Posterior cingulate gyrus (tissue), 11 donors: Measurements from ENCODE around the gene SULT1E1.
"Not testable (repeated sequence)": the region's sequence is repeated elsewhere in the genome, so short reads cannot be mapped to it uniquely, and the experiment has no call there.

ENCODE experiments used
- DNase-seq, 10 donors: peaks; one replicate each; pipeline versions ENCODE4 v3.0.0 to v3.0.0-alpha.2; 2020 to 2021; ENCODE audit warnings: mixed read lengths in 3 of 10
- intact Hi-C: fragments of 100-400 bp; cut with DNase I; formaldehyde crosslinking; loops from one replicate; pipeline ENCODE4 v1.15.1; 2023

The SULT1E1 gene

GRCh38 chr4:69848028-69848427, 11.9 kb downstream of the SULT1E1 start:
- no peak for DNase-seq
- intact Hi-C loops = no loop called here

DNA sequence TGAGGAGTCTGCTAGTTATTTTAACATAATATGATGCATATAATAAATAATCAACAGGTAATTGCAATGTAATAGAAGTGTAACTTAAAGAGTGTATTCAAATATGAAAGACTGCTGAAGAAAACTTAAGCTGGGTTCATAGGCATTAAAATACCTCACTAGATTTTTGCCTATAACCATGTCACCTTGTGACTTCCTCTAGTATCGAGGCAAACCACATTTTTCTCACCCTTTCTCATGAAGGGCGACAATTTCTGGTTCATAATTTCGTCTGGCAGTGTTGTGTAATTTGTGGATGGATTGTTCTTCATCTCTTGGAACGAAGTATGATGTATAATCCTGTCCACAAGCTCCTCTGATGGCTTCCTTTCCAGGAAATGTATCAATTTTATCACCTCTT, 16.0 kb downstream of the SULT1E1 start:
- no peak for DNase-seq
- intact Hi-C loops = no loop called here

- no peak for DNase-seq
- intact Hi-C loops = no loop called here
These were observed 16.6 kb downstream of the SULT1E1 start for GRCh38 chr4:69843301-69843700.

- intact Hi-C loops = no loop called here
- no peak for DNase-seq
These were observed 21.0 kb downstream of the SULT1E1 start for GRCh38 chr4:69838977-69839376.

- intact Hi-C loops = no loop called here
- no peak for DNase-seq
These were observed 23.7 kb downstream of the SULT1E1 start for GRCh38 chr4:69836287-69836686.

- intact Hi-C loops = no loop called here
- DNase-seq = no peak
These were observed 24.2 kb downstream of the SULT1E1 start for GRCh38 chr4:69835766-69836165.

GRCh38 chr4:69833251-69833650, 26.7 kb downstream of the SULT1E1 start:
- DNase-seq = no peak
- intact Hi-C loops = no loop called here

DNA sequence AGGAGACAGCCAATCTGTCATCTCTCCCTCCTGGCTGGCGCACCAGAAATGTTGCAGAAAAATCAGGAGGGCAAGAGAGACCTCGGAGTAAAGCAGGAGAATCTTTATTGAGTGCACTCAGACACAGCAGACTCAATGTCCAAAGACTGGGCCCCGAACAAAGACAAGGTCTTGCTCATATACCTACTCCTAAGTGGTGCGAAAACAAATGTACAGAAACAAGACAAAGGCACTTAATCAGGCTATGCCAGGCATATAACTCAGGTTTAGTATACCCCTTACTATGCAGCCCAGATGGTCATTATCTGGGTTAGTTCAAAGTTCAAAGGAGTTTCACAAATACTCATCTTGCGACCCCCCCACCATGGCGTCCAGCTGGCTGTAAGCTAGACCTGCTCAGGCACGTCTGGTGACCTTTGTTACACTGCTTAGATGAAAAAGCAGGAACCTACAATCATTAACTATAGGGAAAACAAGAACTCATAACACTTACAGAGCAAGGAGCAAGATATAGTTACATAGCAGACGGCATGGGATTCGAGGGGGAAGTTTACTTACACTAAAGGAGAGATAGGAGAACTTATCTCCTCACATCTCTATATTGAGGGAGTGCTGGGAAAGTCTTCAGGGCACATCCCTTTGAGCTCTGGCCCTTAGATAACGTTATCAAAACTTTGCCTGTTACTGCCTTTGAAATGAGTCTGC, 27.5 kb downstream of the SULT1E1 start:
- DNase-seq = peak in 1 of 10 donors; percentile 35
- intact Hi-C loops = no loop called here

DNA sequence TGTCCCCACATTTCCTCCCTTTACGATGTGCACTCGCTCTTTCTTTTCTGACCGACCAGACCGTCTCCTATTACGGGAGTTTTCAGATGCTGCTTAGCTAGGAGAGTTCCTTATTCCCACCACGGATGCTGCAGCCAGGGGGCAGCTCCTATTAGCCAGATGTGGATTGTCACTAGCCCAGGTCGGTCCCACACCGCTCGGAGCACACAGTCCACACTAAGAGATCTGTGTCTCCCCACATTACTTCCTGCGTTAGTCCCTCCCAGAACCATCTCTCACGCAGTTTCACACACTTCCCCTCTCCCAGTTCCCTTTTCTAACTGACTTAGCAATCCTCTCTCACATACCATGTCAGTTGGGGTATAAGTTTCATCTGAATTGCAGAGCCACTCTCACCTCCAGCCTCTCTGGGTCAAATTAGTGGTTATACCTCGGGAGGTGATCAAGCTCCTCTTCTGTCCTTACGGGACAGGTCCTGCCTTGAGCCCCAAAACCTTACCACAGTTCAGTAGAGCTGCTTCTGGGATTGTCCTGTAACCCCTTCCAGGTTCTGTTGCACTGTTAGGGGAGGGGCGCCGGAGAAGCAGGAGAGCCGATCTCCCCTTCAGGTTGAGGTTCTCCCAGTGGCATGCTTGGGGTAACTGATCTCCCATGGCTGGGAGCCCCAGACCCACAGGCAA, 28.2 kb downstream of the SULT1E1 start:
- DNase-seq = peak in 3 of 10 donors; percentile 8 to 61 (median 51)
- intact Hi-C loops = no loop called here

DNA sequence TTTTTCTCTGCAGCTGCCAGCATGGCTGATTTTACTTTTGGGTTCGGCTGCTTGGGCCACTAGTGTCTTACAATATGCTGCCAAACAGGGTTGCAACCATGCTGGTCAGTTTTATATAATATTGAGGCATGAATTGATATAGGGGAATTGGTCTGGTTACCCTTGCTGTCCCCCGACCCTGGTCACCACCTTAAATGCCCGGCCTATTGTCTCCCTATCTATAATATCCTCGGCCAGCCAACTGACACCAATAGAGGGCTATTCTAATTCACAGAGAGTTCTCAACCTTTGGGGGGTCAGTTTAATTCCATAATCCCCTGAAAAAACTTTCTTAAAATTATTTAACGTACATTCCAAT, 28.7 kb downstream of the SULT1E1 start:
- DNase-seq = no peak
- intact Hi-C loops = no loop called here

- intact Hi-C loops = no loop called here
- peak in 1 of 10 donors; percentile 44 for DNase-seq
These were observed 29.2 kb downstream of the SULT1E1 start for GRCh38 chr4:69830560-69831269.

DNA sequence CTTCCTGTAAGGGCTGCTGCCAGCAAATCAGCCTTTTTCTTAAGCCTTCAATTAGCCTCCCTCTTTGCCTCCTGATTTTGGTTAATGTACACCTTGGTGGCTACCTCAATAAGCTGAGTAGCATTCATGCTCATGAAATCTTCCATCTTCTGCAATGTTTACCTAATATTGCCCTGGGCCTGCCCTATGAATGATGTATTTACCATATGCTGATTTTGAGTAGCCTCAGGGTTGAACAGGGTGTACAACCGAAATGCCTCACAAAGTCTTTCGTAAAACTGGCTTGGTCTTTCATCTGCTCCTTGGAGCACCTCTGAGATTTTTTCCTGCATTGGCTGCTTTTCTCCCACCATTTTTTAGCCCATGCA, 29.8 kb downstream of the SULT1E1 start:
- DNase-seq = no peak
- intact Hi-C loops = no loop called here

DNA sequence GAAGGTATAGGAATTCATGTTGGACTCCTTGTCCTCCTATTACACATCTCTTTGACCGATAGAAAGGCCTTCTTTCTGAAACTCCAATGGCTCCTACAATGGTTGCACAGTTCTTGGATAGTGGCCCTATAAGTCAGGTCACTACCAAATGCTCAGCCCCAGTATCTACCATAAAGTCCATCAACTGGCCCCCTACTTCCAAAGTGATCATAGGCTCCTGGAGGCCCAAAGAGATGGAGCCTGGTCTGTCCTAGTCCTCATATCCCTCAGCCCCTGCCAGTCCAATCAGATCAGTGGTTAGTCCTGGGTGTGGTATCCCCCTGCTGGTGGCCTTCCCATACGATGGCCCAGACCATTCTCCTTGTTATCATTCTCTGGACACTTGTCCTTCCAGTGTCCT, 30.3 kb downstream of the SULT1E1 start:
- intact Hi-C loops = no loop called here
- no peak for DNase-seq

- intact Hi-C loops = no loop called here
- DNase-seq = no peak
These were observed 31.1 kb downstream of the SULT1E1 start for GRCh38 chr4:69828828-69829227.

GRCh38 chr4:69825056-69825455, 34.9 kb downstream of the SULT1E1 start:
- DNase-seq, intact Hi-C loops: not testable (repeated sequence)

GRCh38 chr4:69823481-69824186, 36.3 kb downstream of the SULT1E1 start:
- peak in 1 of 10 donors; percentile 54 for DNase-seq
- intact Hi-C loops = no loop called here

DNA sequence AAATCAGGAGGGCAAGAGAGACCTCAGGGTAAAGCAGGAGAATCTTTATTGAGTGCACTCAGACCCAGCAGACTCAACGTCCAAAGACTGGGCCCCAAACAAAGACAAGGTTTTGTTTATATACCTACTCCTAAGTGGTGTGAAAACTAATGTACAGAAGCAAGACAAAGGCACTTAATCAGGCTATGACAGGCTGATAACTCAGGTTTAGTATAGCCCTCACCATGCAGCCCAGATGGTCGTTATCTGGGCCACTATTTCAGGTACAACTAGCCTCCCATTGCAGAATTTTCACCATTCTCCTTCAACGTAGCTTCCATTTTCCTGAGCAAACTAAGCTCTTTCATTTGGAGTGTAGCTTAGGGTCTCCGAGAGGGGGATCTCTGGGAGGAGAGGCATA, 36.9 kb downstream of the SULT1E1 start:
- intact Hi-C loops = no loop called here
- DNase-seq = no peak

DNA sequence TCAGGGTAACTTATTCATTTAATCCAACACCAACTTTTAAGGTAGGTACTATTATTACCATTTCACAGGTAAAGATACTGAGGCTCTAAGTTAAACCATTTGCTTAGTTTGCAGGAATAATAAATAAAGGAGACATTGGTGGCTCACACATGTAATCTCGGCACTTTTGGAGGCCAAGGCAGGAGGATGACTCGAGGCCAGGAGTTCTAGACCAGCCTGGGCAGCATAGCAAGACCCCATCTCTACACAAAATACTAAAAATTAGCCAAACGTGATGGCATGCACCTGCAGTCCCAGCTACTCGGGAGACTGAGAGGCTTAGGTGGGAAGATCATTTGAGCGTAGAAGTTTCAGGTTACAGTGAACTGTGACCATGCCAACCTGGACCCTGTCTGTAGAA, 37.7 kb downstream of the SULT1E1 start:
- intact Hi-C loops = no loop called here
- no peak for DNase-seq

- DNase-seq = peak in 1 of 10 donors; percentile 34
- intact Hi-C loops = no loop called here
These were observed 41.8 kb downstream of the SULT1E1 start for GRCh38 chr4:69818060-69818639.

- intact Hi-C loops = no loop called here
- DNase-seq = no peak
These were observed 43.7 kb downstream of the SULT1E1 start for GRCh38 chr4:69816236-69816635.

DNA sequence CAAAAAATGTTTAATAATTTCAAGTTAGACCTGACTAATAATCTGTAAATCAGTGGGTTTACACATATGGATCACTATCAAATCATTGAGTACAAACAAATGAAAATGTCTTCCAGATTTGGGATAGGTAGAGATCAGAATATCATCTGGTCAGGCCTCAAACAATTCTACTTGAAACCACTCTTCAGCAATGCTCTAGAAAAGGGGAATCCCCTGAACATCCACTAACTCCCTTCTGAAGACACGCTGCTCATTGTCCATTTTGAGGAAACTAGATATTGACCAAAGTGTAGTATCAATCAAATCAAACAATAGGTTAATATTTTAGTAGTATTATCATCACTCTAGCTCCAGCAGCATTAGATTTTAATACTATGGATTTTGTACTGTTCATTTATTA, 46.3 kb downstream of the SULT1E1 start:
- intact Hi-C loops = no loop called here
- DNase-seq = no peak
